MCF 10A (cell line): ENCODE measurements around the gene SDK2. TPM values are rescaled to one million over a fixed set of nuclear protein-coding genes. Genes with fewer than 3 reads are reported as not detected.

Experiments used
- BruUV-seq: library from RNA; stranded (reverse); fragments of 400-500 nt; replicated peaks from 2 replicates; lab custom pipeline; 2021; lab: Mats Ljungman, UMichigan
- CTCF ChIA-PET: fragments of 300-600 bp; sonication (Branson Sonifier 250); formaldehyde crosslinking; extraction: SDS; loops from one replicate; lab custom pipeline; 2021; ENCODE audit warnings: antibody characterized with exemption, inconsistent platforms; lab: Yijun Ruan, JAX
- POLR2A ChIA-PET: fragments of 300-600, 350-650 bp; sonication (Branson Sonifier 250); formaldehyde crosslinking; extraction: SDS; loops from one replicate; lab custom pipeline; 2020; ENCODE audit warnings: antibody characterized with exemption, inconsistent platforms; lab: Yijun Ruan, JAX
- DNase-seq: peaks from one replicate; pipeline ENCODE4 v3.0.0-alpha.2; 2018; ENCODE audit not compliant: unreplicated experiment
- H3K27ac Mint-ChIP-seq: one replicate; pipeline ENCODE4 v1.8.0; 2022; ENCODE audit warnings: mild to moderate bottlenecking, low read depth, mixed read lengths; ENCODE audit not compliant: unreplicated experiment
- H3K27me3 Mint-ChIP-seq: one replicate; pipeline ENCODE4 v1.8.0; 2022; ENCODE audit warnings: mixed read lengths; ENCODE audit not compliant: insufficient read depth, unreplicated experiment
- H3K36me3 Mint-ChIP-seq: one replicate; pipeline ENCODE4 v1.8.0; 2022; ENCODE audit warnings: mild to moderate bottlenecking, moderate library complexity, mixed read lengths; ENCODE audit not compliant: insufficient read depth, unreplicated experiment
- H3K4me1 Mint-ChIP-seq: one replicate; pipeline ENCODE4 v1.8.0; 2022; ENCODE audit warnings: mixed read lengths; ENCODE audit not compliant: insufficient read depth, unreplicated experiment
- H3K4me3 Mint-ChIP-seq: one replicate; pipeline ENCODE4 v1.8.0; 2022; ENCODE audit warnings: mild to moderate bottlenecking, moderate library complexity, mixed read lengths; ENCODE audit not compliant: unreplicated experiment
- H3K9me3 Mint-ChIP-seq: one replicate; pipeline ENCODE4 v1.8.0; 2022; ENCODE audit warnings: mixed read lengths; ENCODE audit not compliant: unreplicated experiment
- CTCF ChIP-seq: fragments of 200-600 bp; IDR thresholded peaks from one replicate; pipeline ENCODE4 v1.8.0; 2022; ENCODE audit warnings: antibody characterized with exemption, mild to moderate bottlenecking; ENCODE audit not compliant: unreplicated experiment
- intact Hi-C: fragments of 100-400 bp; cut with micrococcal nuclease; formaldehyde crosslinking; loops from 2 replicates; pipeline ENCODE4 v1.14.1; 2022
- total RNA-seq: library from RNA; stranded (reverse); gene quantifications from 2 replicates; pipeline ENCODE4 v1.2.3, GENCODE V29; 2022

SDK2 gene
- total RNA-seq, 1 experiment from 2014 or later: not detected

- H3K36me3 Mint-ChIP-seq: no peaks in the 10 kb centered on the region
- TF ChIP-seq CTCF: no peak
- H3K27ac Mint-ChIP-seq: no peak overlapping the region
- BruUV-seq: no TSS peak
- no peaks in the 10 kb centered on the region for H3K4me1 Mint-ChIP-seq
- CTCF ChIA-PET: interaction anchor here (0.9 kb wide), 1 partner anchor 789 kb away, joined by 3 read pairs; no protein-coding TSS in a partner anchor
- DNase-seq: no peak
- POLR2A ChIA-PET: no interaction called here
- intact Hi-C loops: no loop called here
- peaks cover 44% of the 10 kb centered on the region for H3K27me3 Mint-ChIP-seq
- no peak overlapping the region for H3K4me3 Mint-ChIP-seq
- no peaks in the 10 kb centered on the region for H3K9me3 Mint-ChIP-seq
Measured at GRCh38 chr17:73388578-73388905, 255.7 kb downstream of the SDK2 start.

- BruUV-seq: no TSS peak
- no peaks in the 10 kb centered on the region for H3K9me3 Mint-ChIP-seq
- no peaks in the 10 kb centered on the region for H3K4me1 Mint-ChIP-seq
- no peak for DNase-seq
- intact Hi-C loops: no loop called here
- no peaks in the 10 kb centered on the region for H3K36me3 Mint-ChIP-seq
- H3K27me3 Mint-ChIP-seq: peaks cover 50% of the 10 kb centered on the region
- TF ChIP-seq CTCF: no peak
- H3K4me3 Mint-ChIP-seq: no peak overlapping the region
- ChIA-PET CTCF (interaction anchor here (0.9 to 1.3 kb wide), 3 partner anchors 18 to 789 kb away, joined by 3 to 4 read pairs (median 3); no protein-coding TSS in a partner anchor), POLR2A (no interaction called here)
- H3K27ac Mint-ChIP-seq: no peak overlapping the region
Measured at GRCh38 chr17:73387746-73388577, 256.3 kb downstream of the SDK2 start.

GRCh38 chr17:73386561-73386960, 257.7 kb downstream of the SDK2 start:
- H3K36me3 Mint-ChIP-seq: no peaks in the 10 kb centered on the region
- no peak for TF ChIP-seq CTCF
- H3K9me3 Mint-ChIP-seq: no peaks in the 10 kb centered on the region
- no peaks in the 10 kb centered on the region for H3K4me1 Mint-ChIP-seq
- H3K27ac Mint-ChIP-seq: no peak overlapping the region
- ChIA-PET CTCF (interaction anchor here (0.6 to 1.0 kb wide), 2 partner anchors 76 to 137 kb away, joined by 3 to 4 read pairs; no protein-coding TSS in a partner anchor), POLR2A (no interaction called here)
- H3K27me3 Mint-ChIP-seq: peaks cover 56% of the 10 kb centered on the region
- H3K4me3 Mint-ChIP-seq: no peak overlapping the region
- intact Hi-C loops: no loop called here
- no TSS peak for BruUV-seq
- no peak for DNase-seq

- no peak for DNase-seq
- H3K9me3 Mint-ChIP-seq: no peaks in the 10 kb centered on the region
- no peaks in the 10 kb centered on the region for H3K4me1 Mint-ChIP-seq
- no peaks in the 10 kb centered on the region for H3K36me3 Mint-ChIP-seq
- intact Hi-C loops: no loop called here
- TF ChIP-seq CTCF: no peak
- CTCF ChIA-PET: interaction anchor here (1.1 kb wide), 1 partner anchor 660 kb away, joined by 3 read pairs; no protein-coding TSS in a partner anchor
- H3K4me3 Mint-ChIP-seq: no peak overlapping the region
- POLR2A ChIA-PET: interaction anchor here (0.6 kb wide), 1 partner anchor 136 kb away, joined by 3 read pairs; no protein-coding TSS in a partner anchor
- no peak overlapping the region for H3K27ac Mint-ChIP-seq
- no TSS peak for BruUV-seq
- H3K27me3 Mint-ChIP-seq: peaks cover 56% of the 10 kb centered on the region
Measured at GRCh38 chr17:73384926-73385325, 259.3 kb downstream of the SDK2 start.
